Adipocyte (in vitro differentiated cells): Measurements from ENCODE around the gene TWNK.
A peak's percentile ranks its signal among the peaks of the same experiment; 100 is the strongest.

Experiments
- DNase-seq: peaks from one replicate; pipeline ENCODE4 v3.0.0-alpha.2; 2015; ENCODE audit warnings: low read depth
- H3K27me3 ChIP-seq: replicated peaks from 2 replicates; pipeline ENCODE4 v1.7.0; 2013; ENCODE audit warnings: mild to moderate bottlenecking, low read length, moderate library complexity; ENCODE audit not compliant: control insufficient read depth, insufficient read depth
- H3K36me3 ChIP-seq: 2 replicates; pipeline ENCODE4 v1.7.0; 2013; ENCODE audit warnings: low read length, mild to moderate bottlenecking, moderate library complexity; ENCODE audit not compliant: control insufficient read depth, insufficient read depth, severe bottlenecking
- H3K4me1 ChIP-seq: 2 replicates; pipeline ENCODE4 v1.7.0; 2013; ENCODE audit warnings: mild to moderate bottlenecking, low read length, moderate library complexity; ENCODE audit not compliant: control insufficient read depth, insufficient read depth
- H3K4me3 ChIP-seq: 2 replicates; pipeline ENCODE4 v1.7.0; 2013; ENCODE audit warnings: mild to moderate bottlenecking, low read length, moderate library complexity
- H3K9ac ChIP-seq: 2 replicates; pipeline ENCODE4 v1.7.0; 2013; ENCODE audit warnings: mild to moderate bottlenecking, low read length, moderate library complexity
- H3K9me3 ChIP-seq: 2 replicates; pipeline ENCODE4 v1.7.0; 2013; ENCODE audit warnings: mild to moderate bottlenecking, low read length, moderate library complexity; ENCODE audit not compliant: control insufficient read depth

TWNK gene

GRCh38 chr10:101014966-101015581 is 27.7 kb downstream of the TWNK start:
- Histone ChIP-seq H3K4me1 (peaks cover 18% of the 10 kb centered on the region), H3K36me3 (no peaks in the 10 kb centered on the region), H3K4me3 (no peak overlapping the region), H3K9ac (no peak overlapping the region), H3K9me3 (no peaks in the 10 kb centered on the region), H3K27me3 (peaks cover 4% of the 10 kb centered on the region)
- DNase-seq, result peak; percentile 62

GRCh38 chr10:101015582-101015973 is 28.2 kb downstream of the TWNK start:
- DNase-seq, result no peak
- H3K4me3 ChIP-seq, result no peak overlapping the region
- H3K9ac ChIP-seq, result no peak overlapping the region
- no peaks in the 10 kb centered on the region for H3K36me3 ChIP-seq
- H3K27me3 ChIP-seq, result peaks cover 4% of the 10 kb centered on the region
- H3K4me1 ChIP-seq, result peaks cover 18% of the 10 kb centered on the region
- no peaks in the 10 kb centered on the region for H3K9me3 ChIP-seq

- H3K4me3 ChIP-seq, result no peak overlapping the region
- H3K4me1 ChIP-seq, result peaks cover 18% of the 10 kb centered on the region
- H3K27me3 ChIP-seq, result peaks cover 4% of the 10 kb centered on the region
- H3K36me3 ChIP-seq, result no peaks in the 10 kb centered on the region
- H3K9ac ChIP-seq, result no peak overlapping the region
- no peak for DNase-seq
- no peaks in the 10 kb centered on the region for H3K9me3 ChIP-seq
Observed at GRCh38 chr10:101016814-101017213, 29.5 kb downstream of the TWNK start.

DNA sequence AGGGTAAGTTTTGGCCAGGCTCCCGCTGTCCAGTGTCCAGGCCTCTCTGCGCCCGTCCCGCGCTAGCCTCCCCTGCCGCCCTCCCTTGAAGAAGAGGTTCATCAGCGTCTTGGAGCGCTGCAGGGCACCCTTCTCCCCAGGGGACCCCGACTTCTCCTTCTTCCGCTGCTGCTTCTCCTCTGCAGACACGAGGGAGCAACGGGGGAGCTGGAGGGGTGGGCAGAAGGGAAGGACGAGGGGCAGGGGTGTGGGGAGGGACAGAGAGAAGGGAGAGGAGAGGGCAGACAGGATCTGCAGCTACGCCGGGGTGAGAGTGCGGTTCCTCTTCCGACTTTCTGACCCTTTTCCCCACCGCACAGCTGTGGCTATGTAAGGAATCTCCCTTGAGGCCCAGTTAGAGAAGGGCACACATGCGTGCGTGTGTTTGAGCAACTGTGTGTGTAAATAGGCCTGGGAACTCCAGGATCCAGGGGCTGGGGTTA is 30.8 kb downstream of the TWNK start:
- Histone ChIP-seq H3K27me3 (peaks cover 4% of the 10 kb centered on the region), H3K9me3 (no peaks in the 10 kb centered on the region), H3K4me3 (no peak overlapping the region), H3K9ac (no peak overlapping the region), H3K36me3 (no peaks in the 10 kb centered on the region), H3K4me1 (peaks cover 10% of the 10 kb centered on the region)
- no peak for DNase-seq

- DNase-seq, result peak; percentile 90
- Histone ChIP-seq H3K36me3 (no peaks in the 10 kb centered on the region), H3K4me3 (no peak overlapping the region), H3K9ac (peak overlapping the region; percentile 39), H3K9me3 (no peaks in the 10 kb centered on the region), H3K27me3 (peaks cover 6% of the 10 kb centered on the region), H3K4me1 (peaks cover 5% of the 10 kb centered on the region)
Observed at GRCh38 chr10:101018600-101019439, 31.5 kb downstream of the TWNK start.

DNA sequence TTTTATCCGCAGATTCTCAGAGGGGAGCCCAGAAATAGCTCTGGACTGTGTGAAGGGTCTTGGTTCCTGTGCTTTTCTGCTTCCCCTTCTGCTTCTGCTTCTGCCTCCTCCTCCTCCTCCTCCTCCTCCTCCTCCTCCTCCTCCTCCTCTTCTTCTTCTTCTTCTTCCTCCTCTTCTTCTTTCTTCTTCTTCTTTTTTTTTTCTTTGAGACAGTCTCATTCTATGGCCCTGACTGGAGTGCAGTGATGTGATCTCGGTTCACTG is 32.0 kb downstream of the TWNK start:
- H3K9me3 ChIP-seq, result no peaks in the 10 kb centered on the region
- no peak for DNase-seq
- peaks cover 6% of the 10 kb centered on the region for H3K27me3 ChIP-seq
- H3K4me3 ChIP-seq, result no peak overlapping the region
- H3K4me1 ChIP-seq, result peaks cover 5% of the 10 kb centered on the region
- no peaks in the 10 kb centered on the region for H3K36me3 ChIP-seq
- H3K9ac ChIP-seq, result no peak overlapping the region

DNA sequence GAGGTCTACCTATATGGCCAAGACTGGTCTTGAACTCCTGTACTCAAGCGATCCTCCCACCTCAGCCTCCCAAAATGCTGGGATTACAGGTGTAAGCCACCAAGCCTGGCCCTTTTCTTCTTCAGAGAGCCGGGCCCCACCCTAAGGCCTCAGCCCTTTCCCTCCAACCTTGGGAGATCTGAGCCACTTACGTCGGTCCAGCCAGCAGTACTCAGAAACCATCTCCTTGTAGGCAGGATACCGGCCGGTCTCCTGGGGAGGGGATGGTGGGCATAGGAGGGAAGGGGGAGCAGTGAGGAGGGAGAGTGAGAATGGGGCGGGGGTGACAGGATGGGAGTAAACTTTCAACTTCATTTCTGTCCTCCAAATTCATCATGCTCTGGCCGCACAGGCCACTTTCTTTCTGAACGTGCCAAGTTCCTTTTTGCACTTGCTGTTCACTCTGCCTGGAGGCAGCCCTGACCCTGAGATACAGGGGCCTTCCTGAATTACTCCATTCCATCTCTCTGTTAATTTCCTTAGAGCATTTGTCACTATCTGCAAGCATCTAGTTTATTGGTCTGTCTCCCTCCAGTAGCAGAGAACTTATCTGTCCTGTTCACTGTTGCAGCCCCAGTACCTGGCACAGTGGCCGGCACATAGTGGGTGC is 33.2 kb downstream of the TWNK start:
- Histone ChIP-seq H3K9ac (no peak overlapping the region), H3K4me1 (no peaks in the 10 kb centered on the region), H3K27me3 (peaks cover 6% of the 10 kb centered on the region), H3K4me3 (no peak overlapping the region), H3K9me3 (no peaks in the 10 kb centered on the region), H3K36me3 (no peaks in the 10 kb centered on the region)
- DNase-seq, result no peak

GRCh38 chr10:101021239-101021638 is 33.9 kb downstream of the TWNK start:
- peaks cover 6% of the 10 kb centered on the region for H3K27me3 ChIP-seq
- DNase-seq, result no peak

GRCh38 chr10:101021692-101022251 is 34.4 kb downstream of the TWNK start:
- H3K4me1 ChIP-seq, result no peaks in the 10 kb centered on the region
- no peak overlapping the region for H3K9ac ChIP-seq
- DNase-seq, result no peak
- H3K9me3 ChIP-seq, result no peaks in the 10 kb centered on the region
- no peaks in the 10 kb centered on the region for H3K36me3 ChIP-seq
- H3K4me3 ChIP-seq, result no peak overlapping the region
- H3K27me3 ChIP-seq, result peaks cover 6% of the 10 kb centered on the region

More at GRCh38 chr10:101021239-101021638, 33.9 kb downstream of the TWNK start:
- no peak overlapping the region for H3K4me3 ChIP-seq
- no peaks in the 10 kb centered on the region for H3K9me3 ChIP-seq
- no peak overlapping the region for H3K9ac ChIP-seq
- no peaks in the 10 kb centered on the region for H3K4me1 ChIP-seq
- H3K36me3 ChIP-seq, result no peaks in the 10 kb centered on the region

- Histone ChIP-seq H3K9ac (no peak overlapping the region), H3K9me3 (no peaks in the 10 kb centered on the region), H3K27me3 (peaks cover 6% of the 10 kb centered on the region), H3K36me3 (no peaks in the 10 kb centered on the region), H3K4me1 (no peaks in the 10 kb centered on the region), H3K4me3 (no peak overlapping the region)
- DNase-seq, result no peak
Observed at GRCh38 chr10:101022967-101023705, 35.8 kb downstream of the TWNK start.
